H1 (cell line): ENCODE data around the gene USP49. TPM values are rescaled to one million over a fixed set of nuclear protein-coding genes. Genes with fewer than 3 reads are reported as not detected.

ENCODE experiments used
- ASH2L ChIP-seq: fragments of 200-600, 300-600 bp; sonication (generic); IDR thresholded peaks from one replicate; pipeline ENCODE4 v1.7.1; 2017; ENCODE audit warnings: low read length
- CBX8 ChIP-seq: fragments of 300-800, 300-1000 bp; sonication (generic); IDR thresholded peaks from 2 replicates; pipeline ENCODE4 v1.7.1; 2016; ENCODE audit warnings: low read depth, low read length, borderline replicate concordance
- CTBP2 ChIP-seq: IDR thresholded peaks from 2 replicates; pipeline ENCODE4 v1.7.0; 2011; ENCODE audit warnings: borderline replicate concordance, mild to moderate bottlenecking, moderate library complexity, mixed read lengths, low read length; ENCODE audit not compliant: insufficient read depth, insufficient read length
- CTCF ChIP-seq, 3 experiments: IDR thresholded peaks; 1 replicate in 2 of 3; 2 replicates in 1 of 3; pipeline versions ENCODE4 v1.5.1 to v1.6.1; 2011; ENCODE audit warnings: low read length in 3 of 3, mild to moderate bottlenecking in 3 of 3, inconsistent platforms in 2 of 3, low read depth in 1 of 3, moderate library complexity in 1 of 3; ENCODE audit not compliant: insufficient read depth in 1 of 3; ENCODE audit errors: control extremely low read depth in 1 of 3
- HDAC2 ChIP-seq, 2 experiments: fragments of 300-600 bp in 1 of 2; sonication (generic) in 1 of 2; IDR thresholded peaks; 2 replicates each; pipeline ENCODE4 v1.6.1; 2011 to 2012; ENCODE audit warnings: low read depth in 2 of 2, low read length in 2 of 2, mild to moderate bottlenecking in 2 of 2, moderate library complexity in 2 of 2, borderline replicate concordance in 1 of 2, inconsistent platforms in 1 of 2
- JUND ChIP-seq: IDR thresholded peaks from 2 replicates; pipeline ENCODE4 v1.6.1; 2011; ENCODE audit warnings: mild to moderate bottlenecking, improper control_type of control experiment, low read length
- KDM1A ChIP-seq: fragments of 200-600, 300-600 bp; sonication (generic); IDR thresholded peaks from 2 replicates; pipeline ENCODE4 v1.7.1; 2016; ENCODE audit warnings: mild to moderate bottlenecking, low read length, borderline replicate concordance
- KDM4A ChIP-seq: IDR thresholded peaks from one replicate; pipeline ENCODE4 v1.7.1; 2012; ENCODE audit warnings: low read depth, mild to moderate bottlenecking, moderate library complexity, low read length, inconsistent platforms; ENCODE audit not compliant: severe bottlenecking
- POU5F1 ChIP-seq: IDR thresholded peaks from 2 replicates; pipeline ENCODE4 v1.6.1; 2011; ENCODE audit warnings: low read depth, mild to moderate bottlenecking, low read length, moderate library complexity
- RBBP5 ChIP-seq: IDR thresholded peaks from 2 replicates; pipeline ENCODE4 v1.7.1; 2012; ENCODE audit warnings: low read depth, mild to moderate bottlenecking, inconsistent platforms, low read length, moderate library complexity, borderline replicate concordance
- SUZ12 ChIP-seq: fragments of 200-600 bp; sonication (generic); IDR thresholded peaks from 2 replicates; pipeline ENCODE4 v1.6.1; 2012; ENCODE audit warnings: mild to moderate bottlenecking, inconsistent platforms, low read length, moderate library complexity, mixed read lengths
- polyA plus RNA-seq, 7 experiments: library from polyadenylated mRNA; depleted of rRNA in 3 of 7; stranded (reverse) in 5 of 7; unstranded in 2 of 7; fragments of >200 nt in 5 of 7; fragments of 200-250 nt in 2 of 7; gene quantifications; 1 replicate in 5 of 7; 2 replicates in 1 of 7; 4 replicates in 1 of 7; pipeline versions ENCODE4 v1.2.1 to v1.2.3, GENCODE V29; 2011 to 2013; ENCODE audit warnings: missing spikeins in 2 of 7, mixed read lengths in 2 of 7
- total RNA-seq: library from RNA; stranded (reverse); fragmentation: NEBNext Ultra II Directional; extraction: Animal tissue kit (Norgen Biotek cat#: 25700); gene quantifications from 2 replicates; pipeline ENCODE4 v1.2.1, GENCODE V29; 2021
- TF ChIP-seq, protein P1 (sequence below): IDR thresholded peaks from 2 replicates; pipeline ENCODE4 v1.6.1; 2012; ENCODE audit warnings: inconsistent platforms

Gene USP49
- total and polyA plus RNA-seq, 2 of the 8 experiments (the other 6 are each of a cell fraction or from before 2014, with no cell fraction given), result 6.9 to 24.4 TPM

DNA sequence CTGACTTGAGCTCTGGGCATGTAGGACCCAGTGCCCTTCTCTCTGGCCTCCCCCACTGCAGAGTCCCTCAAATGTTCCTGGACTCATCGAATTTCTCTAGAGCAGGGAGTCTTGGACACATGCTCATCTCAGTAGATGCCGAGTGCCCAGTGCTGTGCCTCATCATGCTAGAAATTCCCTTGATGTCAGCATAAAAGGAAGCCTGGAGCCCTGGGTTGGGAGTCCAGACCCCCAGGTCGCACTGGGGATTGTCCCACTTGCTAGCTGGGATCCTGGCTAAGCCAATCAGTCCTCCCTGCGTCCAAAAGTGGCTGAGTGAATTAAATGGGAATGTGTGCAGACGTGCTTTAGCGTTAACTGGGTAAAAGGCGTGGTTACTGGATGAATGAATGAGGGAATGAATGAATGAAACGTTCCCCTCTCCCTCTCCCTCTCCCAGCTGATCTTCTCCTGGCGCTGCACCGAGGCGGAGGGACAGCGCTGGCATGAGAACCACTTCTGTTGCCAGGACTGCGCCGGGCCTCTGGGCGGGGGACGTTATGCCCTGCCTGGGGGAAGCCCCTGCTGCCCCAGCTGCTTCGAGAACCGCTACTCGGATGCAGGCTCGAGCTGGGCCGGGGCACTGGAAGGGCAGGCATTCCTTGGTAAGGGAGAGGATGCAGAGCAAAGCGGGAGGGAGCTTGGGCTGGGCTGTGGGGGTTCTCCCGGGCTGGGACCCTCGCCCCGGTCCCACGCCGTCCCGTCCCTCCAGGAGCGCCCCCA lies 109.3 kb downstream of the USP49 start (continued):
- TF ChIP-seq CTCF (IDR thresholded peaks at IDR 0.05; ENCODE audit: control extremely low read depth in 1 of 3, insufficient read depth in 1 of 3, low read depth in 1 of 3, low read length in 3 of 3) (no peak), KDM4A (peak; percentile 59), CTBP2 (peak; percentile 24), POU5F1 (no peak), CBX8 (no peak), SUZ12 (no peak), KDM1A (peak; percentile 79; the same call in 1 of the 2 replicates), ASH2L (peak; percentile 64), HDAC2 (IDR thresholded peaks at IDR 0.05; ENCODE audit: borderline replicate concordance in 1 of 2, low read depth in 2 of 2, low read length in 2 of 2) (no peak), JUND (no peak), RBBP5 (0 out of 2 replicates have a peak, but pooled peaks have one; percentile 51)
- TF ChIP-seq, protein P1, sequence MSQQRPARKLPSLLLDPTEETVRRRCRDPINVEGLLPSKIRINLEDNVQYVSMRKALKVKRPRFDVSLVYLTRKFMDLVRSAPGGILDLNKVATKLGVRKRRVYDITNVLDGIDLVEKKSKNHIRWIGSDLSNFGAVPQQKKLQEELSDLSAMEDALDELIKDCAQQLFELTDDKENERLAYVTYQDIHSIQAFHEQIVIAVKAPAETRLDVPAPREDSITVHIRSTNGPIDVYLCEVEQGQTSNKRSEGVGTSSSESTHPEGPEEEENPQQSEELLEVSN, result no peak
- TF ChIP-seq, all 59 proteins: peak for 5
